Neural cell (in vitro differentiated cells): ENCODE data around the gene MRPS31. TPM values are rescaled to one million over a fixed set of nuclear protein-coding genes. Genes with fewer than 3 reads are reported as not detected.
"Not testable (repeated sequence)": the region's sequence is repeated elsewhere in the genome, so short reads cannot be mapped to it uniquely, and the experiment has no call there.

Experiments used
- H2AFZ ChIP-seq: fragments of 200-600, 300-800 bp; sonication (generic), shearing (Covaris generic); 2 replicates; pipeline ENCODE4 v1.6.0; 2014; ENCODE audit warnings: low read depth, mild to moderate bottlenecking, antibody characterized with exemption, low read length, moderate library complexity
- H3F3A ChIP-seq: fragments of 200-600 bp; shearing (Covaris generic); 2 replicates; pipeline ENCODE4 v1.6.1; 2016; ENCODE audit warnings: mild to moderate bottlenecking, moderate library complexity, mixed read lengths, antibody characterized with exemption, low read length; ENCODE audit not compliant: insufficient read depth, poor library complexity, severe bottlenecking
- H3K27ac ChIP-seq: fragments of 200-600, 300-800 bp; sonication (generic), shearing (Covaris generic); 2 replicates; pipeline ENCODE4 v1.5.1; 2014; ENCODE audit warnings: mild to moderate bottlenecking, low read length, moderate library complexity
- H3K27me3 ChIP-seq: fragments of 300-800, 200-600 bp; sonication (generic), shearing (Covaris generic); 2 replicates; pipeline ENCODE4 v1.6.0; 2014; ENCODE audit warnings: mild to moderate bottlenecking, low read depth, low read length, moderate library complexity; ENCODE audit not compliant: insufficient read depth
- H3K36me3 ChIP-seq: fragments of 300-800, 200-600 bp; sonication (generic), shearing (Covaris generic); 2 replicates; pipeline ENCODE4 v1.5.1; 2014; ENCODE audit warnings: mild to moderate bottlenecking, antibody characterized with exemption, low read length, moderate library complexity; ENCODE audit not compliant: insufficient read depth
- H3K4me2 ChIP-seq: fragments of 300-800, 200-600 bp; sonication (generic), shearing (Covaris generic); 2 replicates; pipeline ENCODE4 v1.6.0; 2014; ENCODE audit warnings: mild to moderate bottlenecking, low read length
- H3K4me3 ChIP-seq: fragments of 300-800, 200-600 bp; sonication (generic), shearing (Covaris generic); 2 replicates; pipeline ENCODE4 v1.5.1; 2014; ENCODE audit warnings: mild to moderate bottlenecking, low read length, moderate library complexity
- H3K79me2 ChIP-seq: fragments of 200-600 bp; shearing (Covaris generic); replicated peaks from 2 replicates; pipeline ENCODE4 v1.6.0; 2014; ENCODE audit warnings: mild to moderate bottlenecking, low read length, moderate library complexity; ENCODE audit not compliant: insufficient read depth
- H3K9ac ChIP-seq: fragments of 300-800, 200-600 bp; sonication (generic), shearing (Covaris generic); 2 replicates; pipeline ENCODE4 v1.6.1; 2016; ENCODE audit warnings: mild to moderate bottlenecking, low read length, mixed read lengths
- H3K9me2 ChIP-seq: fragments of 200-600 bp; shearing (Covaris generic); 2 replicates; pipeline ENCODE4 v1.6.1; 2016; ENCODE audit warnings: mild to moderate bottlenecking, low read length, mixed read lengths; ENCODE audit not compliant: insufficient read depth
- H3K9me3 ChIP-seq: fragments of 200-600, 300-800 bp; sonication (generic), shearing (Covaris generic); 2 replicates; pipeline ENCODE4 v1.6.1; 2016; ENCODE audit warnings: mild to moderate bottlenecking, mixed run types, low read length, moderate library complexity, mixed read lengths
- H4K20me1 ChIP-seq: fragments of 200-600 bp; shearing (Covaris generic); 2 replicates; pipeline ENCODE4 v1.6.1; 2016; ENCODE audit warnings: mild to moderate bottlenecking, mixed run types; ENCODE audit not compliant: insufficient read depth
- EP300 ChIP-seq: fragments of 450-650 bp; conservative IDR thresholded peaks from 2 replicates; pipeline ENCODE4 v1.6.1; 2014; ENCODE audit warnings: antibody characterized with exemption, mild to moderate bottlenecking, moderate library complexity; ENCODE audit not compliant: poor library complexity, severe bottlenecking
- EZH2 ChIP-seq: fragments of 200-600, 300-800 bp; shearing (Covaris generic), sonication (generic); IDR thresholded peaks from 2 replicates; pipeline ENCODE4 v1.6.1; 2014; ENCODE audit warnings: antibody characterized with exemption, low read length, borderline replicate concordance, mild to moderate bottlenecking; ENCODE audit not compliant: insufficient read depth, poor library complexity, severe bottlenecking
- MXI1 ChIP-seq: fragments of 450-650 bp; conservative IDR thresholded peaks from 2 replicates; pipeline ENCODE4 v1.6.1; 2014; ENCODE audit warnings: antibody characterized with exemption, mild to moderate bottlenecking; ENCODE audit not compliant: poor library complexity, severe bottlenecking
- POLR2AphosphoS5 ChIP-seq: IDR thresholded peaks from 2 replicates; pipeline ENCODE4 v1.6.1; 2012
- RAD21 ChIP-seq: fragments of 450-650 bp; conservative IDR thresholded peaks from 2 replicates; pipeline ENCODE4 v1.6.1; 2014; ENCODE audit warnings: antibody characterized with exemption, mild to moderate bottlenecking, moderate library complexity
- SMC3 ChIP-seq: fragments of 450-650 bp; conservative IDR thresholded peaks from 2 replicates; pipeline ENCODE4 v1.6.1; 2014; ENCODE audit warnings: antibody characterized with exemption, mild to moderate bottlenecking, moderate library complexity; ENCODE audit not compliant: poor library complexity
- TAF1 ChIP-seq: IDR thresholded peaks from 2 replicates; pipeline ENCODE4 v1.6.1; 2012; ENCODE audit warnings: low read depth
- polyA plus RNA-seq: library from polyadenylated mRNA; depleted of rRNA; stranded (reverse); fragments of >200 nt; gene quantifications from 2 replicates; pipeline ENCODE4 v1.2.3, GENCODE V29; 2014
- TF ChIP-seq, protein P1 (sequence below): IDR thresholded peaks from 2 replicates; pipeline ENCODE4 v1.6.1; 2012; ENCODE audit warnings: borderline replicate concordance
- TF ChIP-seq, protein P2 (sequence below): fragments of 450-650 bp; IDR thresholded peaks from 2 replicates; pipeline ENCODE4 v1.5.1; 2014; ENCODE audit warnings: antibody characterized with exemption, mild to moderate bottlenecking, moderate library complexity; ENCODE audit not compliant: poor library complexity, severe bottlenecking

MRPS31 gene
- polyA plus RNA-seq, 1 donor from 2014 or later, result 72.4 TPM

DNA sequence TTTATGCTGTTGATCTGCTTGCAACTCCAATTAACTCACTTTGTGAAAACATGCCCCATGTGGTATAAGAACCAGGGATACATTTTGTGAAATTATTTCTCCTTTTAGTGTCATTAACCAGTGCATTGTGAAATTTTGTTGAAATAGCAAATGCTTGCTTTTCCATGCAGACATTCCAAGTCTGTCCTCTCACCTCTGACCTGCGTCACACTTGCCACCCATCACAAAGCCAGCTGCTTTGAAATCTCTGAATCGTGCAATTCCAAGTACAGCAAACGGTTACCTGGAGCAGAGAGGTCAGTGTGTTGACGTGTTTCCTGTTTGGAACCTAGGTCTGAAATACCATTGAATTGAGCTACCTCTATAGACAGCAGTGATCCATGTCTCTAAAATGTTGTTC, 13.6 kb upstream of the MRPS31 start:
- H3K79me2 ChIP-seq, result no peaks in the 10 kb centered on the region
- no peak overlapping the region for H3K4me3 ChIP-seq
- no peaks in the 10 kb centered on the region for H3F3A ChIP-seq
- H3K27me3 ChIP-seq, result no peaks in the 10 kb centered on the region
- no peaks in the 10 kb centered on the region for H3K9me2 ChIP-seq
- no peak for TF ChIP-seq RAD21
- TF ChIP-seq, protein P1, sequence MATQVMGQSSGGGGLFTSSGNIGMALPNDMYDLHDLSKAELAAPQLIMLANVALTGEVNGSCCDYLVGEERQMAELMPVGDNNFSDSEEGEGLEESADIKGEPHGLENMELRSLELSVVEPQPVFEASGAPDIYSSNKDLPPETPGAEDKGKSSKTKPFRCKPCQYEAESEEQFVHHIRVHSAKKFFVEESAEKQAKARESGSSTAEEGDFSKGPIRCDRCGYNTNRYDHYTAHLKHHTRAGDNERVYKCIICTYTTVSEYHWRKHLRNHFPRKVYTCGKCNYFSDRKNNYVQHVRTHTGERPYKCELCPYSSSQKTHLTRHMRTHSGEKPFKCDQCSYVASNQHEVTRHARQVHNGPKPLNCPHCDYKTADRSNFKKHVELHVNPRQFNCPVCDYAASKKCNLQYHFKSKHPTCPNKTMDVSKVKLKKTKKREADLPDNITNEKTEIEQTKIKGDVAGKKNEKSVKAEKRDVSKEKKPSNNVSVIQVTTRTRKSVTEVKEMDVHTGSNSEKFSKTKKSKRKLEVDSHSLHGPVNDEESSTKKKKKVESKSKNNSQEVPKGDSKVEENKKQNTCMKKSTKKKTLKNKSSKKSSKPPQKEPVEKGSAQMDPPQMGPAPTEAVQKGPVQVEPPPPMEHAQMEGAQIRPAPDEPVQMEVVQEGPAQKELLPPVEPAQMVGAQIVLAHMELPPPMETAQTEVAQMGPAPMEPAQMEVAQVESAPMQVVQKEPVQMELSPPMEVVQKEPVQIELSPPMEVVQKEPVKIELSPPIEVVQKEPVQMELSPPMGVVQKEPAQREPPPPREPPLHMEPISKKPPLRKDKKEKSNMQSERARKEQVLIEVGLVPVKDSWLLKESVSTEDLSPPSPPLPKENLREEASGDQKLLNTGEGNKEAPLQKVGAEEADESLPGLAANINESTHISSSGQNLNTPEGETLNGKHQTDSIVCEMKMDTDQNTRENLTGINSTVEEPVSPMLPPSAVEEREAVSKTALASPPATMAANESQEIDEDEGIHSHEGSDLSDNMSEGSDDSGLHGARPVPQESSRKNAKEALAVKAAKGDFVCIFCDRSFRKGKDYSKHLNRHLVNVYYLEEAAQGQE, result no peak
- no peak for TF ChIP-seq EZH2
- no peak for TF ChIP-seq TAF1
- H4K20me1 ChIP-seq, result no peaks in the 10 kb centered on the region
- H3K27ac ChIP-seq, result no peak overlapping the region
- H3K9ac ChIP-seq, result no peak overlapping the region
- no peak overlapping the region for H2AFZ ChIP-seq
- no peaks in the 10 kb centered on the region for H3K9me3 ChIP-seq
- no peaks in the 10 kb centered on the region for H3K36me3 ChIP-seq
- no peak overlapping the region for H3K4me2 ChIP-seq

DNA sequence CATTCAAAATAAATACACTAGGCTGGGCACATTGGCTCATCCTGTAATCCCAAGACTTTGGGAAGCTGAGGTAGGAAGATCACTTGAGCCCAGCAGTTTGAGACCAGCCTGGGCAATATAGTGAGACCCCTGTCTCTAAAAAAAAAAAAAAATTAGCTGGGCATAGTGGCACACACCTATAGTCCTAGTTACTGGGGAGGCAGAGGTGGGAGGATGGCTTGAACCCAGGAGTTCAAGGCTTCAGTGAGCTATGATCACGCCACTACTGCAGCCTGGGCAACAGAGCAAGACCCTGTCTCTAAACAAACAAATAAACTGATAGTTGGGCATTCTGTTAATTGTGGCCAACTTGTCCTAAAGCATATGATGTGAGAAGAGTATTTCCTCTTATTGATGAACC, 12.0 kb upstream of the MRPS31 start:
- not testable (repeated sequence) for H3K9ac ChIP-seq, H3K27ac ChIP-seq, H3K27me3 ChIP-seq, H3K79me2 ChIP-seq, H3K4me2 ChIP-seq, H4K20me1 ChIP-seq, H3K9me2 ChIP-seq, H3F3A ChIP-seq, H3K36me3 ChIP-seq, H3K9me3 ChIP-seq, H2AFZ ChIP-seq, H3K4me3 ChIP-seq

DNA sequence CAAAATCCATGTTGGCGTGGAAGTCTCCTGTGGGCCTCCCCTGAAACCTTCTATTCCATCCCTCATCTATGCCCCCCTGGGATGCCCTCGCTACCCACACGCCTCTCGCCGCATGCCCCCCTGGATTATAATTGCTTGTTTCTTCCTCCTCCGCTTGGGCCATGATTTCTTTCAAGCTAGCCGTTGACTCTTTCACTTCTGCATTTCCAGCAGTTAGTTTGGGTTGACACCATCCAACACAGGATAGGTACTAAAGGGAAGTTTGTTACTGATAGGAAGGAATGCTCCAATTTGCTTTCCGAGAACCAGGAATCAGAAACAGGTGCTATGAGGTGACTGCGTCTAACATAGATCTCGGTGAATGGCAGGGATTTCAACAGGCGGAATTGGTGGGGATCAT, 10.7 kb upstream of the MRPS31 start:
- Histone ChIP-seq H3F3A (no peaks in the 10 kb centered on the region), H3K27ac (no peak overlapping the region), H3K4me3 (no peak overlapping the region), H3K36me3 (no peaks in the 10 kb centered on the region), H2AFZ (no peak overlapping the region), H3K79me2 (no peaks in the 10 kb centered on the region), H3K27me3 (no peaks in the 10 kb centered on the region), H4K20me1 (no peaks in the 10 kb centered on the region), H3K9ac (no peak overlapping the region), H3K9me2 (no peaks in the 10 kb centered on the region), H3K4me2 (no peak overlapping the region), H3K9me3 (no peaks in the 10 kb centered on the region)
- TF ChIP-seq, protein P2, sequence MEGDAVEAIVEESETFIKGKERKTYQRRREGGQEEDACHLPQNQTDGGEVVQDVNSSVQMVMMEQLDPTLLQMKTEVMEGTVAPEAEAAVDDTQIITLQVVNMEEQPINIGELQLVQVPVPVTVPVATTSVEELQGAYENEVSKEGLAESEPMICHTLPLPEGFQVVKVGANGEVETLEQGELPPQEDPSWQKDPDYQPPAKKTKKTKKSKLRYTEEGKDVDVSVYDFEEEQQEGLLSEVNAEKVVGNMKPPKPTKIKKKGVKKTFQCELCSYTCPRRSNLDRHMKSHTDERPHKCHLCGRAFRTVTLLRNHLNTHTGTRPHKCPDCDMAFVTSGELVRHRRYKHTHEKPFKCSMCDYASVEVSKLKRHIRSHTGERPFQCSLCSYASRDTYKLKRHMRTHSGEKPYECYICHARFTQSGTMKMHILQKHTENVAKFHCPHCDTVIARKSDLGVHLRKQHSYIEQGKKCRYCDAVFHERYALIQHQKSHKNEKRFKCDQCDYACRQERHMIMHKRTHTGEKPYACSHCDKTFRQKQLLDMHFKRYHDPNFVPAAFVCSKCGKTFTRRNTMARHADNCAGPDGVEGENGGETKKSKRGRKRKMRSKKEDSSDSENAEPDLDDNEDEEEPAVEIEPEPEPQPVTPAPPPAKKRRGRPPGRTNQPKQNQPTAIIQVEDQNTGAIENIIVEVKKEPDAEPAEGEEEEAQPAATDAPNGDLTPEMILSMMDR, result no peak
- TF ChIP-seq TAF1, result no peak
- TF ChIP-seq, protein P1, result no peak
- no peak for TF ChIP-seq EP300
- TF ChIP-seq RAD21, result no peak
- no peak for TF ChIP-seq MXI1
- TF ChIP-seq SMC3, result no peak
- TF ChIP-seq POLR2AphosphoS5, result no peak
